Gastrocnemius medialis (tissue), 4 donors: ENCODE measurements around the gene SRCAP. TPM values are rescaled to one million over a fixed set of nuclear protein-coding genes. Genes with fewer than 3 reads are reported as not detected.
A peak's percentile ranks its signal among the peaks of the same experiment; 100 is the strongest.

ENCODE experiments used
- ATAC-seq, 2 donors: fragments of 150-250 bp; one replicate each; pipeline ENCODE4 v1.9.1; 2016
- DNase-seq, 2 donors: peaks; one replicate each; pipeline ENCODE4 v3.0.0-alpha.2; 2019
- H3K27ac ChIP-seq, 4 donors: fragments of 200-600 bp; sonication (generic); 1 replicate in 1 of 4; 2 replicates in 3 of 4; pipeline ENCODE4 v1.5.1; 2016 to 2018; ENCODE audit warnings: mild to moderate bottlenecking in 2 of 4, moderate library complexity in 1 of 4
- H3K27me3 ChIP-seq, 3 donors: fragments of 200-600 bp; sonication (generic) in 2 of 3; 1 replicate in 1 of 3; 2 replicates in 2 of 3; pipeline versions ENCODE4 v1.5.1 to v1.6.0; 2016 to 2019; ENCODE audit warnings: mild to moderate bottlenecking in 1 of 3, moderate library complexity in 1 of 3
- H3K36me3 ChIP-seq, 2 donors: fragments of 200-600 bp; sonication (generic) in 1 of 2; one replicate each; pipeline ENCODE4 v1.5.1; 2017 to 2018
- H3K4me1 ChIP-seq, 2 donors: fragments of 200-600 bp; sonication (generic) in 1 of 2; one replicate each; pipeline ENCODE4 v1.5.1; 2016 to 2017; ENCODE audit warnings: mild to moderate bottlenecking in 2 of 2
- H3K4me3 ChIP-seq, 4 donors: fragments of 200-600 bp; sonication (generic) in 3 of 4; 1 replicate in 1 of 4; 2 replicates in 3 of 4; pipeline ENCODE4 v1.5.1; 2016 to 2019; ENCODE audit warnings: mild to moderate bottlenecking in 2 of 4
- H3K9me3 ChIP-seq, 3 donors: fragments of 200-600 bp; sonication (generic) in 2 of 3; 1 replicate in 1 of 3; 2 replicates in 2 of 3; pipeline ENCODE4 v1.5.1; 2016 to 2019
- CTCF ChIP-seq, 5 experiments: fragments of 450-650 bp in 3 of 5; fragments of 200-600 bp in 2 of 5; sonication (generic) in 2 of 5; IDR thresholded peaks in 4 of 5; conservative IDR thresholded peaks in 1 of 5; 1 replicate in 4 of 5; 2 replicates in 1 of 5; pipeline ENCODE4 v1.5.1; 2016 to 2019; ENCODE audit warnings: antibody characterized with exemption in 5 of 5, mild to moderate bottlenecking in 3 of 5, moderate library complexity in 3 of 5
- POLR2A ChIP-seq, 2 donors: fragments of 450-650 bp; IDR thresholded peaks; one replicate each; pipeline ENCODE4 v1.6.1; 2017; ENCODE audit warnings: antibody characterized with exemption in 2 of 2, mild to moderate bottlenecking in 2 of 2, moderate library complexity in 2 of 2
- in situ Hi-C, 4 donors: fragments of 200-750 bp; cut with MboI; loops; one replicate each; pipeline versions ENCODE4 v1.15.0 to v1.8.0; 2017; ENCODE audit warnings: low sequenced_read_pairs in 4 of 4
- intact Hi-C: fragments of 100-400 bp; cut with DNase I; formaldehyde crosslinking; loops from one replicate; pipeline ENCODE4 v1.15.1; 2023; ENCODE audit warnings: low total_unique reads
- total RNA-seq, 4 donors: library from RNA; depleted of rRNA; stranded (reverse); fragments of >200 nt; gene quantifications; one replicate each; pipeline versions ENCODE4 v1.1.0 to v1.2.3, GENCODE V29; 2016

Gene SRCAP
- total RNA-seq, 4 donors from 2014 or later, result 15.3 to 25.5 (median 21.9) TPM

GRCh38 chr16:30760001-30760559 lies 61.1 kb downstream of the SRCAP start:
- in situ Hi-C loops (no loop called here), intact Hi-C loops (no loop called here)
- DNase-seq (peak in 1 of 2 donors; percentile 11), ATAC-seq (no peak)
- H3K4me1 ChIP-seq, result peaks cover 18 to 23% of the 10 kb centered on the region in 2 donors
- H3K36me3 ChIP-seq, result peaks cover 0 to 50% of the 10 kb centered on the region in 2 donors
- H3K4me3 ChIP-seq, result no peak overlapping the region
- no peaks in the 10 kb centered on the region for H3K9me3 ChIP-seq
- no peak for TF ChIP-seq POLR2A (IDR thresholded peaks at IDR 0.05)
- TF ChIP-seq CTCF (IDR thresholded peaks at IDR 0.05 in 4 of 5, conservative IDR thresholded peaks at IDR 0.05 in 1 of 5), result no peak
- H3K27ac ChIP-seq, result no peak overlapping the region
- no peaks in the 10 kb centered on the region for H3K27me3 ChIP-seq

DNA sequence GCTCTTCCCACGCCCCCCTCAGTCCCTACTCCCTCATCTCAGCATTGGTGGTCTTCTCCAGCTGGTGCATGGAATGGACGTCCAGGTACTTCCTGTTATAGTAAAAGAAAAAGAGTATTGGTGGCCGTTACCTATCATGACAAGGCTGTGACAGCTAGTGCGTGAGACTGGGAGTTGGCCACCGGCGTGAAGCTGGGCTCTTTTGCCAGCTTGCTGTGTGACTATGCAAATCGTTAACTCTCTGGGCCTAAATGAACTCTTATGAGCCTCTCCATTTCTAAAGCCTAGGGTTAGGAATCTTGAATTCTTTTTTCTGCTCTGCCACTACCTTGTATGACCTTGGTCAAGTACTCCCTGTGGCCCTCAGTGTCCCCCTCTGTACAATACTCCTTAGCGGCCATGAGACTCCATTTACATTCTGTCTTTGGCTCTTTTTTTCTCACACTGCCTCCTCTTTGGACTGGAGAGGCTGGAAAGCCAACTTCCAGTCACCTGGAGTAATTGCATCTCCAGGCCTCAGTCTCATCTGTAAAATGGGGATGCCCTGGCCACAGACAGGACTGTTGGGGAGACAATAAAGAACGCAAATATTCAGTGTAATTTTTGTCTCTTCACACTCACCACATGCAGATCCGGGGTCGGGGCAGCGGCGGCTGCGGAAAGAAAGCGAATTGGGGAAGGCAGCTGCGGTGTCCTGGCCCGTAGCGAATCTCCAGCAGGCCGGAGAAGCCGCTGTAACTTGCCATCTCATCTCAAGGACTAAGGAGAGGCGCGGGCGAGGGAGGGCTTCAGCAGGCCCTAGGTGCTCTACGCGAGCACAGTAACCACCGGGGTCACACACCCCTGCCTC lies 61.8 kb downstream of the SRCAP start:
- Histone ChIP-seq H3K27ac (peak overlapping the region in 3 of 4 donors; percentile 91 to 96 (median 95)), H3K36me3 (peaks cover 0 to 51% of the 10 kb centered on the region in 2 donors), H3K4me1 (peaks cover 18 to 23% of the 10 kb centered on the region in 2 donors), H3K4me3 (peak overlapping the region; percentile 77 to 96 (median 92)), H3K9me3 (no peaks in the 10 kb centered on the region), H3K27me3 (no peaks in the 10 kb centered on the region)
- in situ Hi-C loops (no loop called here), intact Hi-C loops (no loop called here)
- ATAC-seq (no peak), DNase-seq (no peak)
- TF ChIP-seq POLR2A (IDR thresholded peaks at IDR 0.05) (peak in 1 of 2 donors; percentile 21), CTCF (IDR thresholded peaks at IDR 0.05 in 4 of 5, conservative IDR thresholded peaks at IDR 0.05 in 1 of 5) (no peak)

GRCh38 chr16:30761427-30761927 lies 62.5 kb downstream of the SRCAP start:
- Histone ChIP-seq H3K4me3 (peak overlapping the region; percentile 77 to 96 (median 92)), H3K9me3 (no peaks in the 10 kb centered on the region), H3K27me3 (no peaks in the 10 kb centered on the region), H3K36me3 (peaks cover 0 to 53% of the 10 kb centered on the region in 2 donors), H3K27ac (peak overlapping the region; percentile 91 to 96 (median 94)), H3K4me1 (peaks cover 18 to 23% of the 10 kb centered on the region in 2 donors)
- TF ChIP-seq POLR2A (IDR thresholded peaks at IDR 0.05) (no peak), CTCF (IDR thresholded peaks at IDR 0.05 in 4 of 5, conservative IDR thresholded peaks at IDR 0.05 in 1 of 5) (no peak)
- in situ Hi-C loops, result no loop called here
- DNase-seq (peak in 1 of 2 donors; percentile 22), ATAC-seq (peak; percentile 7 to 20)
- intact Hi-C loops, result no loop called here

DNA sequence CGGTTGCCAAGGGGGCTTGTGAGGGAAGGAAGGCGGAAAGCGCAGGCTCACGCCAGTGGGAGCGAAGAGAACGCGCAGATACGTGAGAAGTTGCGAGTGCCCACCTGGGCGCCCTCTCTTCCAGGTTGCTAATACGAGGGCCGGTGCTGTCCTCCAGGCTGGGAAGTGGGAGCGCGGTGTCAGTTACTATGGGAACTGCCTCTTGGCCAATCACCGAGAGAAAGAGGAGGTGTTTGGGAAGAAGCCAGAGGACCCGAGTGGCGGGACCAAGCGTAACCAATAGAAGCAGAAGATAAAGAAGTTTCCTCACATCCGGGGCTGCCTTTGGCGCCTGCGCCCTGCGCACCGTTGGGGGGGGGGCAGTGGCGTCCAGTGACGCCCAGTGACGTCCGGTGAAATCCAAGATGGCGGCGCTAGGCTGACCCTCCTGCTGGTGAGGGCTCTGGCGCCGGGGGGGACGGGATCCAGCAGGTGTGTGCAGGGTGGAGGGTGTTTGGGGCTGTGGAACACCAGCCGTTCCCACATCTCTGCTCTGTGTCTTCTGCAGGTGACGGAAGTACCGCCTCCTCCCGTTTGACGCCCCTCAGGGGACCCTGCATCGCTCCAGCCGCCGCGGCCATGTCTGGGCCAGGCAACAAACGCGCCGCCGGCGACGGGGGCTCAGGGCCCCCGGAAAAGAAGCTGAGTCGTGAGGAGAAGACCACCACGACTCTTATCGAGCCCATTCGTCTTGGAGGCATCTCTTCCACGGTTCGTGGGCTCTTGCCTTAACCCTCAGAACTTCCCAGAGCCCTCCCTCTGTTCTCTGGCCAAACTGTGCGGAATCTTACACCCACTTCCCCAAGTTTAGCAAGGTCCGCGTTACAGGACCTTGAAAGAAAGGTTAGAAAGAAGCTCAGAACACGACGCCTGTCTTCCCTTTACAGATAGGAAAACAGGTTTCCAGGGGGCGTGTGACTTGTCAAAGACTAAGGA lies 63.2 kb downstream of the SRCAP start, which contains the start of the genes CFAP119 and RNF40:
TSS of gene CFAP119 (minus strand) at position 135 of the 975 bp plus-strand sequence. CDS start 314 bp downstream, outside the sequence.
TSS of gene RNF40 (plus strand) at position 395 of the 975 bp plus-strand sequence. CDS start at position 619, 224 bp downstream.
- H3K27ac ChIP-seq, result peak within 1 kb of the TSS; percentile 91 to 96 (median 94)
- H3K4me3 ChIP-seq, result peak within 1 kb of the TSS; percentile 77 to 96 (median 92)
- intact Hi-C loops, result loop anchor here (1.0 kb wide), 1 partner anchor 14 kb away; the partner anchor contains the start of gene PHKG2
- peaks cover 0 to 53% of the 10 kb centered on the region in 2 donors for H3K36me3 ChIP-seq
- no peaks in the 10 kb centered on the region for H3K9me3 ChIP-seq
- no peak for TF ChIP-seq CTCF (IDR thresholded peaks at IDR 0.05 in 4 of 5, conservative IDR thresholded peaks at IDR 0.05 in 1 of 5)
- peak; percentile 79 to 92 for TF ChIP-seq POLR2A (IDR thresholded peaks at IDR 0.05)
- peak; percentile 96 to 98 for DNase-seq
- peaks cover 18 to 23% of the 10 kb centered on the region in 2 donors for H3K4me1 ChIP-seq
- in situ Hi-C loops, result no loop called here
- peak; percentile 98 to 99 for ATAC-seq
- no peaks in the 10 kb centered on the region for H3K27me3 ChIP-seq
